Measurements from ENCODE around the gene WFS1. TPM values are rescaled to one million over a fixed set of nuclear protein-coding genes. Genes with fewer than 3 reads are reported as not detected.

The WFS1 gene
- total and polyA plus RNA-seq, 2 of the 8 experiments (the other 6 are each of a cell fraction or from before 2014, with no cell fraction given): 29.1 to 43.1 TPM

- H4K20me1 ChIP-seq (replicated peaks in 1 of 2; ENCODE audit: control insufficient read depth in 1 of 2, insufficient read depth in 2 of 2, low read length in 2 of 2): peaks cover 4 to 14% of the 10 kb centered on the region in 2 experiments
- H2BK15ac ChIP-seq (ENCODE audit: low read length): no peak overlapping the region
- peaks cover 0 to 6% of the 10 kb centered on the region in 2 experiments; a peak in 1 of 4 replicates for H3K79me2 ChIP-seq (ENCODE audit: control insufficient read depth in 1 of 2, insufficient read depth in 2 of 2, low read length in 2 of 2)
- no peak overlapping the region for H3K27ac ChIP-seq (ENCODE audit: low read depth, low read length)
- no peak overlapping the region for H2AK5ac ChIP-seq (ENCODE audit: low read depth, low read length)
- no peak overlapping the region for H3K56ac ChIP-seq (replicated peaks; ENCODE audit: insufficient read length, low read depth, low read length)
- no peaks in the 10 kb centered on the region for H3K36me3 ChIP-seq (ENCODE audit: control insufficient read depth in 2 of 4, insufficient read depth in 4 of 4, low read length in 3 of 4)
- peaks cover 4 to 22% (median 11%) of the 10 kb centered on the region in 4 experiments for H3K4me1 ChIP-seq (replicated peaks in 1 of 4; ENCODE audit: control insufficient read depth in 3 of 4, insufficient read depth in 4 of 4, low read length in 3 of 4)
- H3K9me3 ChIP-seq (ENCODE audit: insufficient read depth in 2 of 2, low read depth in 1 of 2, low read length in 1 of 2): no peaks in the 10 kb centered on the region
- no peak overlapping the region for H2BK12ac ChIP-seq (ENCODE audit: low read depth, low read length)
- no peak overlapping the region for H3K4me2 ChIP-seq (ENCODE audit: insufficient read depth in 1 of 2, low read depth in 2 of 2, low read length in 2 of 2)
- FAIRE-seq (no peak), DNase-seq (ENCODE audit: low read depth in 1 of 2, low spot score in 2 of 2) (no peak)
- no peak overlapping the region for H2BK5ac ChIP-seq (ENCODE audit: low read depth, low read length)
- POLR2A ChIA-PET (ENCODE audit: partially characterized antibody): interaction anchor here (0.8 to 1.4 kb wide), 2 partner anchors 15 to 55 kb away, joined by 3 to 4 read pairs; no protein-coding TSS in a partner anchor
- CTCF ChIA-PET (ENCODE audit: partially characterized antibody): interaction anchor here (0.6 to 37.7 kb wide), 5 partner anchors 13 to 1861 kb away, joined by 3 to 908 read pairs (median 4); no protein-coding TSS in a partner anchor
- peak overlapping the region; percentile 69 for H4K8ac ChIP-seq (ENCODE audit: extremely low read depth, insufficient read depth, low read length)
- no peak overlapping the region for H3K18ac ChIP-seq (ENCODE audit: extremely low read depth, low read length)
- peaks cover 0 to 4% (median 0%) of the 10 kb centered on the region in 4 experiments; a peak in 1 of 7 replicates for H3K27me3 ChIP-seq (replicated peaks in 1 of 4; ENCODE audit: control insufficient read depth in 3 of 4, extremely low read depth in 1 of 4, insufficient read depth in 3 of 4, low read length in 3 of 4)
- no peak overlapping the region for H3K4ac ChIP-seq (replicated peaks; ENCODE audit: insufficient read length, low read depth, low read length)
- H2BK120ac ChIP-seq (replicated peaks; ENCODE audit: low read depth, low read length): no peak overlapping the region
- no peak overlapping the region for H2BK20ac ChIP-seq (ENCODE audit: low read length)
- H4K91ac ChIP-seq (replicated peaks; ENCODE audit: insufficient read length, low read length): no peak overlapping the region
- H3K79me1 ChIP-seq (ENCODE audit: low read depth, low read length): 0 out of 2 replicates have a peak, but pooled peaks cover 2% of the 10 kb centered on the region
- 95% methylated on average over 15 of the region's 15 CpGs; no CpG with 5 or more reads in 1 of the 2 experiments for WGBS, 2 experiments (ENCODE audit: extremely low coverage in 1 of 2, insufficient coverage in 1 of 2, insufficient read length in 1 of 2, insufficient replicate concordance in 2 of 2, low coverage in 1 of 2, low lambda C conversion rate in 2 of 2, missing lambda C conversion rate in 1 of 2)
- no peak overlapping the region for H4K5ac ChIP-seq (ENCODE audit: insufficient read length, low read depth, low read length)
- H3K4me3 ChIP-seq (ENCODE audit: extremely low read depth in 1 of 4, insufficient read depth in 2 of 4, low read depth in 3 of 4, low read length in 4 of 4): no peak overlapping the region
- no peak overlapping the region for H3K23ac ChIP-seq (ENCODE audit: insufficient read length)
- no peak overlapping the region for H3K9ac ChIP-seq (replicated peaks in 1 of 4; ENCODE audit: extremely low read depth in 1 of 4, low read depth in 3 of 4, low read length in 3 of 4)
- peaks cover 6% of the 10 kb centered on the region; the same call in 1 of the 2 replicates for H3K23me2 ChIP-seq (ENCODE audit: low read depth, low read length)
- H2AFZ ChIP-seq (ENCODE audit: low read length): no peak overlapping the region
- H3K14ac ChIP-seq (ENCODE audit: insufficient read length): no peak overlapping the region
- no peak for TF ChIP-seq JUN (IDR thresholded peaks at IDR 0.05; ENCODE audit: low read depth, low read length)
- TF ChIP-seq TAF7 (optimal IDR thresholded peaks at IDR 0.05; ENCODE audit: borderline replicate concordance, low read depth, low read length): no peak
- no peak for TF ChIP-seq MAX (IDR thresholded peaks at IDR 0.05)
- no peak for TF ChIP-seq JUND (IDR thresholded peaks at IDR 0.05; ENCODE audit: low read length)
- no peak for TF ChIP-seq KDM4A (IDR thresholded peaks at IDR 0.05; ENCODE audit: low read depth, low read length, severe bottlenecking)
- TF ChIP-seq BRCA1 (IDR thresholded peaks at IDR 0.05; ENCODE audit: low read depth, low read length): no peak
- no peak for TF ChIP-seq RNF2 (IDR thresholded peaks at IDR 0.05; ENCODE audit: borderline replicate concordance, low read depth, low read length, missing control alignments, poor library complexity, severe bottlenecking)
- no peak for TF ChIP-seq RBBP5 (IDR thresholded peaks at IDR 0.05; ENCODE audit: borderline replicate concordance, low read depth, low read length)
- no peak for TF ChIP-seq CHD1 (IDR thresholded peaks at IDR 0.05; ENCODE audit: low read depth, low read length)
- TF ChIP-seq GTF2F1 (IDR thresholded peaks at IDR 0.05; ENCODE audit: borderline replicate concordance, low read depth, low read length): no peak
- no peak for TF ChIP-seq CBX8 (IDR thresholded peaks at IDR 0.05; ENCODE audit: borderline replicate concordance, low read depth, low read length)
Measured at GRCh38 chr4:6271701-6272465, 2.2 kb downstream of the WFS1 start.
